ENCODE results near the gene ANO9.
A peak's percentile ranks its signal among the peaks of the same experiment; 100 is the strongest.
"Not testable (repeated sequence)": the region's sequence is repeated elsewhere in the genome, so short reads cannot be mapped to it uniquely, and the experiment has no call there.

Gene ANO9

DNA sequence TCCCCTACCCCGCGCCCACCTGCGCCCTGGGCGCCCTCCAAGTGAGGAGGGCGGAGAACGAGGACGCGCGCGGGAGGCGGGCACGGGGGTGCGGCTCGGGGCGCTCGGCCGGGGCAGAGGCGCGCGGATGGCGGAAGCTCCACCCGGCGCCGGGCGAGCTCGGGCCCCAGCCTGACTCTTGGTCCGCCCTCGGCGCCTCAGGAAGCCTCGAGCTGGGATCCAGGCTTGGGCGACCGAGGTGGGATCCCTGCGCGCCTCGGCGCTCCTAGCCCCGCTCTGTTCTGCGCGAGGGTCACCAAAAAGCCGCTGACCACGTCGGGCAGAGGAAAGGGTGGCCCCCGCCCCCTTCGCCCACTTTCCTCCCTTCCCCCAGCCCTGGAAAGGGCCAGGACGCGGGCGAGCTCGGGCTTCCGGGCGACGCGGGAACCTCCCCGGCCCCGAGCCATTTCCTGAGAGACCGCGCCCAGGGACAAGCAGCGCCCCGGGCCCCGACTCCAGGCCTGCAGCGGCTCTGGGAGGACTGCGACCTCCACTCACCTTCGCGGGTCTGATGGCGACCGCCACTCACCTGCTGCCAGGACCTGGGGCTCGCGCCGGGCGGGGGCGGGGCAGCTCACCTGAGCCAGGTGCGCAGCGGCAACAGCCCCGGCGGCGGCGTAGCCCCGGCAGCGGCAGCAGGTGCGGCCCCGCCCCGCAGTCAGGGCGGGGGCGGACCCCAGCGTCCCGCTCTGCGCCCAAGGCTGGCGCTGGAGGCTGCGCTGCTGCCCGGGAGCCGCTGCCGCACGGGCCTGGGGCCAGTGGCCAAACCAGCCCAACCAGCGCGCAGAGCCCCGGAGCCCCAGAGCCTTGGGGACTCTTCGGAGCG, 24.8 kb downstream of the ANO9 start:
- peak in 1 of 2 donors; percentile 53 for DNase-seq (ENCODE audit: low read depth in 2 of 2)

DNA sequence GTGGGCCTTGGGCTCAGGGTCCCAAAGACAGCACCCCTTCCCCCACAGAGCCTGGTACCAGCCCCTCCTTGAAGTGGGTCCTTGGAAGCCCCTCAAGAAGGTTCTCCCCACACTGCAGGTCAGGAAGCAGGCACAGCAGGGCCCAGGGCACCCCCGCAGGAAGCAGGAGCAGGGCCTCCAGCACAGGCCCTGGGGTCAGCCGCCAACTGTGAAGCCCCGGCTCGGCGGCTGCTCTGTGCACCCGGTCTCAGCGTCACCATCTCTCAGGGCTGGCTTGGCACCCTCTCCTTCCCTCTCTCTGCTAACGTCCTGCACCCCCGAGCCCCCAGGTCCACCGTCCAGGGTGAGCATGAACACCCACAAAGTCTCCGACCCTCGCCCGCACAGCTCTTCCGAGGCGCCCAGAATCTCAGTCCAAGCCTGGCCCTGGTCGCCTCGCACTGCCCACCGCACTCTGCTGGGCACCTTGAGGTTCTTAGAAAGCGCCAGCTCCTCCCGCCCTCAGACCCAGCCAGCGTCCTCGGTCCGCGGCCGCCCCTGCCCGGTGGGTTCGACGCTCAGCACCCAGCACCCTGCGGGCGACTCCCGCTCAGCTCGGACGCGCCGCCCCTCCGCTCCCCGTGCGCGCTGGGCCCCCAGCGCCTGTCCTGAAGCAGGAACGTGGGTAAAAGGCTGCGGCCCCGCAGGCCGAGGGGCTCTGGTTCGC, 25.6 kb downstream of the ANO9 start:
- DNase-seq (ENCODE audit: low read depth in 2 of 2) = no peak

DNA sequence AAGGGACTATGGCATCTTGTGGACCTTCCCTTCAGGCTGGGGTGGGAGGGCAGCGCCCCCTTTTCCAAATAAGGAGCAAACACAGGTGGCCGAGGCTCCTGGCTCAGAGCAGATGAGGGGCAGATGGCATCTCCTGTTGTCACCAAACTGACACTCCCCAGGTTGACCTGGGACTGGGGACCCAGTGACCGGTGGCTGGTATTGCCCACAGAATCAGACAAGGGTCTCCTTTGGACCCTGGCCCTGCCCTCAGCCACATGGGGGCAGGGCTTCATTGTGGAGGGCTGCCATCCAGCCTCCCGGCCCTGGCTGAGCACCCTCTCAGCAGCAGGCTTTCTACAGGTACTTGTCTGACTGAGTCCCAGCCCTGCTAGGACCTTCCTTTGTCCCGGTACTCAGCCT, 26.2 kb downstream of the ANO9 start:
- no peak for DNase-seq (ENCODE audit: low read depth in 2 of 2)

DNA sequence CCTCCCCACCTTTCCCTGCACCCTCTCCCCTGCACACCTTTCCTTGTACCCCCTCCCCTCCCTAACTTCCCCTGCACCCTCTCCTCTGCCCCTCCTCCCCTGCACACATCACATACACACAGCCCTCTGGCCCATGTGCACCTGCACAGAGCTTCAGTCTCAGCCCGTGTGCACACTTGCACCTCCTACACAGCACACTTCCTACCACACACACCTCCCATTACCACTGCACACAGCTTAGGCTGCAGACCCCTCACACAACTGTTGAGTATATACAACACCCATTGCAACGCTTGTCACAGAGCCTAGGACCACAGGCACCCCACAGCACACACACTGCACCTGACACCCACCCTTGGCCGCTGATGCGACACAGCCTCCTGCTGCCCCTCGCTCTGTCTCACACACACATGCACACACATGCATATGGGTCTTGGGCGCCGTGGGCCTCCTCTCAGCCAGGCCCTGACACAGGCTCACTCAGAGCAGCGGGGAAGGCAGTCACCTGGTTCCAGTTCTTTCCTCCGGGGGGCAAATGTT, 27.4 kb downstream of the ANO9 start:
- DNase-seq (ENCODE audit: low read depth in 2 of 2) = no peak

DNA sequence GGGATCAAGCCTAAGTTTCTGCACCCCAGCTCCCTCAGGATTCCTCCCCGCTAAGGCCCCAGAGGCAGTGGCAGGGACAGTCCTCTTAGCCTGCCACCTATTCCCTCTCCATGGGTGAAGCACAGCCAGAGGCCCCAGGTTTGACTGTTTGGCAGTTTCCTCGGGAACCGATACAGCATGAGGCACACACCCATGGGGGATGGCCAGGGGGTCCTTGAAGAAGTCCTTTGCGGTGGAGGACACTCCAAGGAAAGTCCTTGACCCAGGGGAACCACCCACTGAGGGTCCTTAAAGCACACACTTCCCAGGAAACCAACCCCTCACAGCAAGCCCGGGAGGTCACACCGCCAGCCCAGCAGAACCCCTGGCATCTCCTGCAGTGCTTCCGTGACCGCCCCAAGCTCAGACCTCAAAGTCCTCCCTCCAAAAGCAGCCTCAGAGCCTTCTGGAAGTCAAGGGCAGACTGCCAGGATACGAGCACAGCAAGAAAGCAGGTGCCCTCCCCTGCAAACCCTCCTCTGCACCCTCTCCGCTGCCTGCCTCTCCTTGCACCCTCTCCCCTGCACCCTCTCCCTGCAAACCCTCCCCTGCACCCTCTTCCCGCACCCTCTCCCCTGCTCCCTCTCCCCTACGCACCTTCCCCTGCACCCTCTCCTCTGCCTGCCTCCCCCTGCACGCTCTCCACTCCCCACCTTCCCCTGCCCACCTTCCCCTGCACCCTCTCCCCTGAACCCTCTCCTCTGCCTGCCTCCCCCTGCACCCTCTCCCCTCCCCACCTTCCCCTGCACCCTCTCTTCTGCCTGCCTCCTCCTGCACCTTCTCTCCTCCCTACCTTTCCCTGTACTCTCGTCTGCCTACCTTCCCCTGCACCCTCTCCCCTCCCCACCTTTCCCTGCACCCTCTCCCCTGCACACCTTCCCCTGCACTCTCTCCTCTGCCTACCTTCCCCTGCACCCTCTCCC, 28.4 kb downstream of the ANO9 start:
- no peak for DNase-seq (ENCODE audit: low read depth in 2 of 2)

DNA sequence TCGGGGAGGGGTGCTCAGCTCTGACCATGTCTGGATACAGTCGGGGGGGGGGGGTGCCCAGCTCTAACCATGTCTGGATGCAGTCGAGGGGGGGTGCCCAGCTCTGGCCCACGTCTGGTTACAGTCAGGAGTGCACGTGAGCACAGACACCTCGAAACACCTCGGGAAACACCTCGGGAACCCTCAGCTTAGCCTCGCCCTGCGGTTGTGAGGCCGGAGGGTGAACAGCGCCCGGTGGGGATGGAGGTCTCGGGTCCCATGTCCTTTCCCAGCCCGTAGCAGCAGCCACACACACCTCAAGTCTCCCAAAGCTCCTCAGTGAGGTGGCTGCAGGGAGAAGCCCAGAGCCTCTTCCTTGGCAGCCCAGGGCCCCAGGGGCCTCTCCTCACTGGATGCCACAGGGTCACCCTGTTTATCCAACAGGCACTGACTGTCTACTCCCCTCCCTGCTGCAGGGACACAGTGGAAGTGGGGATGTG, 29.1 kb downstream of the ANO9 start:
- no peak for DNase-seq (ENCODE audit: low read depth in 2 of 2)

DNA sequence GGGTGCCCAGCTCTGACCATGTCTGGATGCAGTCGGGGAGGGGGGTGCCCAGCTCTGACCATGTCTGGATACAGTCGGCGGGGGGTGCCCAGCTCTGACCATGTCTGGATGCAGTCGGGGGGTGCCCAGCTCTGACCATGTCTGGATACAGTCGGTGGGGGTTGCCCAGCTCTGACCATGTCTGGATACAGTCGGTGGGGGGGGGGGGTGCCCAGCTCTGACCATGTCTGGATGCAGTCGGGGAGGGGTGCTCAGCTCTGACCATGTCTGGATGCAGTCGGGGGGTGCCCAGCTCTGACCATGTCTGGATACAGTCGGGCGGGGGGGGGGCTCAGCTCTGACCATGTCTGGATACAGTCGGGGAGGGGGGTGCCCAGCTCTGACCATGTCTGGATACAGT, 30.3 kb downstream of the ANO9 start:
- not testable (repeated sequence) for DNase-seq (ENCODE audit: low read depth in 2 of 2)

DNA sequence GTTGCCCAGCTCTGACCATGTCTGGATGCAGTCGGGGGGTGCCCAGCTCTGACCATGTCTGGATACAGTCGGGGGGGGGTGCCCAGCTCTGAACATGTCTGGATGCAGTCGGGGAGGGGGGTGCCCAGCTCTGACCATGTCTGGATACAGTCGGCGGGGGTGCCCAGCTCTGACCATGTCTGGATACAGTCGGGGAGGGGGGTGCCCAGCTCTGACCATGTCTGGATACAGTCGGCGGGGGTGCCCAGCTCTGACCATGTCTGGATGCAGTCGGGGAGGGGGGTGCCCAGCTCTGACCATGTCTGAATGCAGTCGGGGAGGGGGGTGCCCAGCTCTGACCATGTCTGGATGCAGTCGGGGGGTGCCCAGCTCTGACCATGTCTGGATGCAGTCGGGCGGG, 31.1 kb downstream of the ANO9 start:
- not testable (repeated sequence) for DNase-seq (ENCODE audit: low read depth in 2 of 2)

DNA sequence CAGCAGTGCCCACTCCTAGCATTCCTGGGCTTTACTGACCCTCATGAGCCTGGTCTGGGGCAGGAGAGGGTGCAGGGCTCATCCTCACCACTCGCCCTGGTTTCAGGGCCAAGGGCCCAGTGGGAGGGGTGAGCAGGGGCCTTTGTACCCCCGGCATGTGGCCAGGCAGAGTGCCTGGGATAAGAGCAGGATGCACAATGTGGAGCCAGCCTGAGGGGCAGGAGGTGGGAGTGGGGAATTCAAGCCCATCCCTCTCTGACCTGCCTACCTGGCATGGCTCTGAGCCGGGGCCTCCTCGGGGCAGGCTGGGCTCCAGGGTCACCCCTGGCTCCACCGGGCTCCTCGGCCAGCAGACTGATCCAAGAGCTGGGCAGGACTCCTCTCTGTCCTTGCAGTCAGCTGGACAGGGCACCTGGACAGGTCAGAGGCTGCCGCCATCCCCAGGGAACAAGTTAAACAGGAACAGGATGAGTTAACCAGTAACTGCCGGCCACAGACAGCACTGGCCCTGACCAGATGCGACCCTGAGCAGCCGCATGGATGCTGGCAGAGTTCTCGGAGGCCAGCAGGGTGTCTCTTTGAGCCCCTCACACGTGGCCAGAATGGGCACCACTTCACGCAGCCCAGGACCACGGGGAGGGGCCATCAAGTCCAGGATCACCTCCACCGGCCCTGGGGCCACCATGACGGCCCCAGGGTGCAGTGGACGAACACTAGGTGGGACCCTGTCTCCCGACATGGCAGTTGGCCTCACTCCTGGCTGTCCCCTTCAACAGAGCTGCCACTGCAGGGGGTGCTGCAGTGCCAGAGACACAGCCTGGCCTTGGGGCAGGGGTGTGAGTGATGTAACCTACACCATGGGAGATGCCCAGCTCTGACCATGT, 32.0 kb downstream of the ANO9 start:
- DNase-seq (ENCODE audit: low read depth in 2 of 2) = no peak

DNA sequence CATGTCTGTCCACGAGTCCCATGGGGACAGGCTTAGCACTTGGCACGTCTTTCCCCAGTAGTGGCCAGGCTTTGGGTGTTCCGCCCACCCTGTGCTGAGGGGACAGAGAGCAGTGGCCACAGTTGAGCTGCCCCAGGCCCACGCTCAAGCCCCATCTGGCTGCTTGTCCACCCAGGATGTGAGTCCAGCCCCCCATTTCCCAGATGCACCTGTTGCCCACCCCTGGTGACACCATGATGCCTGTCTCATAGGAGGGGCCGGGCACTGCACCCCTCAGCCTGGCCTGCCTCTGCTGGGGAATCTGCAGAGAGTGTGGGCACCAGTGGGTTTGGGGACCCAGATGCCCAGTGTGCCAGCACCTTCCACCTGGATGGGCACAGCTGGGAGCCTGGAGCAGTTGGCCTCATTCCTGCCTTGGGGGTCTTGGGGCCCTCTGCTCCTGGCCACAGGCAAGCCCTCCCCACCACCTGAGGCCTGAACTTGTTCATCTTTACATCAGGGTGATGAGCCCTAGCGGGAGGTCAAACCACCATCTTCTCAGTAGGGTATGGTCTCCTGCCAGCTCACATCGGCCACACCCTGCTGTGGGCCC, 32.7 kb downstream of the ANO9 start:
- no peak for DNase-seq (ENCODE audit: low read depth in 2 of 2)

DNA sequence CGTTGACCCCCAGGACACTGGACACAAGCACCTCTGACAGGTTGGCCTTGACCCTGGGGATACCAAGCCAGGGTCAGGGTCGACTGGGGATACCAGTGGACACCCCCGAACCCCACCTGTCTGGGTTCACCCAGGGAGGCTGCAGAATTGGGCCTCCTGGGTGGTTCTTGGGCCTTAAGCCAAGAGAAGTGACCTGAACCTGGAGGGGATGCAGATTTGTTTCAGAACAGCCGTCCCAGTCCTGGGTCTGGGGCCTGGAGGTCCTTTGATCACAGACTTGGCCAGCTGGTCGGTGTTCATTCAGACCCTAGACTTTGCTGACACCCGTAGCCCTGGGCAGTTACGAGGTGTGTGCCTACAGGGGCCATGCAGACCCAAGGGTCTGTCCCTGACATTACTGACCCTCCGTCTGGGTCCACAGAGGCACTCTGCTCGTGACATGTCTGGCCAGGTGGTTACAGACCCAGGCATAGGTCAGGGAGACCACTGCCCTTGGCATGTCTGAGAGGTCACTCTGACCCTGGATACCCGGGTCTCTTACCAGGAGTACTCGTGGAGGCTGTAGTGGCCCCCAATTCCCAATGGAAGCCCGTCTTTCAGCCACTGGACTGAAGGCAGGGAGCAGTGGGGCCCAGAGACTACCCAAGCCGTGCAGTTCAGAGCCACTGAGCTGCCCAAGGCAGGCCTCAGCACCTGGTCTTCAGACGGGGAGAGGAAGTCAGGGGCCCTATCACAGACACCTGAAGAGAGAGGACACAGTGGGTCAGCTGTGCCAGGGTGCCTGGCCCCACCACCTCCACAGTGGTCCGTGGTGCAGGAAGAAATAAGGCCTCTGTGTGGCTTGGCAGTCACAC, 33.4 kb downstream of the ANO9 start:
- DNase-seq (ENCODE audit: low read depth in 2 of 2) = no peak

DNA sequence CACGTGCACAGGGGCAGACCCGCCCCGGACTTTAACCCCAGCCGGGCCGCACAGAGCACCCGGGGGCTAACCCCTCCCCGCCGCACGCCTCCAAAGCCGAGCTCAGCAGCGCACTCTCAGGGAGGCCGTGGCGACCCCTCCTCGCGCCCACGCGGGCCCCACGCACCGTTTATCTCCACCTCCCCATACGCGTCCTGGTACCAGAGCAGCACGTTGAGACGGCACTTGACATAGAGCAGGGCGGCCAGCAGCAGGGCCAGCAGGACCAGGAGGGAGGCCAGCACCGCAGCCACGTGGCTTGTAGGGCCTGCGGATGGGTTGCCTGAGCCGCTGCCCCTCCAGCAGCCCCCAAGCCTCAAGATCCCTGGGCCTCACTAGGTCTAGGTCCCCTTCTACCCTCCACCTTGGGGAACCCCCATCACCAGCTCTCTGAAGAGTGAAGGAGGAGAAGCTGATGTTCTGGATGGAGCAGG, 34.1 kb downstream of the ANO9 start:
- no peak for DNase-seq (ENCODE audit: low read depth in 2 of 2)

DNA sequence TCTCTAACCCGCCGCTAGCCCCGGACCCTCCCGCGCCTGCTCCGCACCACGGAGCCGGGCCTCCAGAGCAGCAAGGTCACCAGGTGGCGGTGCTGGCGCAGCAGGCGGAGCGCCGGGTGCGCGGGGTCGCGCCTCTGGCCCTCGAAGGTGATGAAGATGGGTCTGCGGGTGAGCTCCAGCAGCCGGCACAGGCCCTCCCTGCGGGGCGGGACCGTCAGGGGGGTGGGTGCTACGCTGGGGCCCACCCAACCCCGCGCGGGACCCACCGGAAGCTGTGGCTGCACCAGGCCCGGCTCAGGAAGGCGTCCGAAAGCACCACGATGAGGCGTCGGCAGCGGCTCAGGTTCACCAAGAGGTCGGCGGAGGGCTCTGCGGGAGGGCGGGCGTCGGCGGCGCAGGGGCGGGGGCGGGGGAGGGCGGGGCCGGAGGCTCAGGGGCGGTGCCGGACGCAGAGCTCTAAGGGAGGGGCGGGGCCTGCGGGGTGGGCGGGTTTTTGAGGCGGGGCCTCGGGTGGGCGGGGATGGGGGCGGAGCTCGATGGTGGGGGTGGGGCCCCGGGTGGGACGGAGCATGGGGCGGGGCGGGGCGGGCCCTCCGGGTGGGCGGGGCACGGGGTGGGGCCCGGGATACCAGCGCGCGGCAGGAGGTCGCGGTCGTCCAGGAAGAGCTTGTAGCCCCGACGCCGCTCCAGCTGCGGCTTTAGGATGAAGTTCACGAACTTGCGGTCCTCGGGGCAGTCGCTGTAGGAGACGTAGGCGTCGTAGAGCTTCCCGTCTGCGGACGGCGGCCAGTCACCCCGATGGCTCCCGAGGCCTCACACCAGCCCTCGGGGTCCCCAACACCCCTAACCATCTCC, 34.8 kb downstream of the ANO9 start:
- peak; percentile 85 to 91 for DNase-seq (ENCODE audit: low read depth in 2 of 2)

DNA sequence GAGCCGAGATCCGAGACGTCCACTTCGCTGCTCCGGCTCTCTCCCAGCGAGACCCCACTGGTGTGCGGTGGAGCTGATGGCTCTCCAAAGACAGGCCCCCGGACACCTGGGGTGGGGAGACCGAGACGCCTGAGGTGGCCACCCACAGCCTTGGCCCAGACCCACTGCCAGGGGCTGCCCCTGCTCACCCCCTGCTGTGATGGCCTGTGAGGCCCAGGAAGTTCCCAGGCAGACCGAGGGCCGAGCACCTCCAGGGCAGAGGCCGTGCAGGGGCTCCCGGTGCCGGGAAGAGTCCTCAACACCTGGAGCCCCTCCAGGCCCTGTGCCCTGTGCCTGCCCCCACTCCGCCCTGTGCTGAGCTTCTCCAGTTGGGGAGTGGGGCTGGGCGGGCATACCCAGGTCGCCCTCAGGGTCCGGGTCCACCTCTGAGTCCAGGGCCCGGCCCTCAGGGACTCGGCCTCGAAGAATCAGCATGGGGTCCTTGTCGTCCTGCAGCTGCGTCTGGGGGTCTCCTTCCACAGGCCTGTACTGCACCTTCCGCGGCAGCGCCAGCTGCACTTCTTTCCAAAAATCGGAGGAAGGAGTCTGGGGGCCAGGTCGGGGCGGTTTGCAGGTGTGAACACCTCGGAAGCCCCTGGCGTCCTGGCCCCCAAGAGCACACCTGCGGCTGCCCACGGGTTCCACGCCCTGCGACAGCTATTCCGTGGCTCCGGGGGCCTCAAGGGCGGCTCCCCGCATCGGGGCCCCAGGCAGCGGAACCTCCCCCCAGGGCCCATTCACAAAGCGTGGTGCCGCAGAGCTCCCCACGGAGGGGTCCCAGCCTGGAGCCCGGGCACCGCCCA, 35.6 kb downstream of the ANO9 start:
- no peak for DNase-seq (ENCODE audit: low read depth in 2 of 2)

DNA sequence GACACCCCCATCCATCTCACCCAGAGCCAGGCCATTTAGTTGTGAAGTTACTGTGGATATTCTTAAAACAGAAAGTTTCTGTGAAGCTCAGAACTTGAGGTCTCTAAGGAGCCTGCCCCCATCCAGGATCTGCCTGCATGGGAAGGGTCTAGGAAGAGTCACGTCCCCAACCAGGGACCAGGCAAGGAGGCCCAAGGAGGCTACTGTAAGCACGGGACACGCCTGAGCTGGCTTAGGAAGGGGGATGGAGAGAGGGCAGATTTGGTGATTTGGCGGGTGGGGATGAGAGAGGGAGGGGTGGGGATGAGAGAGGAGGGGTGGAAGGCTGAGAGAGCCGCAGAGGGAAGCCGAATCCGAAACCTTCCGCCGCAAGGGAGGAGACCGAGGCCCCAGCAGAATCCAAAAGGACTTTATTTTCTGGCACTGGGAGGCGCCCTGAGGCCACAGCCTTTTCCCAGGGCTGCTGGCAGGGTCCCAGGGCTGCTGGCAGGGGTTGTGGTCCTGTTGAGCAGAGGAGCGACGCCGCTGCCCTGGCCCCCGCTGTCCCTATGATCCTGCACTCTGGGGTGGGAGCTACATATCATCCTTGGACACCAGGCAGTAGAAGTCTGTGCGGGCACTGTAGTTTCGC, 36.4 kb downstream of the ANO9 start:
- DNase-seq (ENCODE audit: low read depth in 2 of 2) = no peak

DNA sequence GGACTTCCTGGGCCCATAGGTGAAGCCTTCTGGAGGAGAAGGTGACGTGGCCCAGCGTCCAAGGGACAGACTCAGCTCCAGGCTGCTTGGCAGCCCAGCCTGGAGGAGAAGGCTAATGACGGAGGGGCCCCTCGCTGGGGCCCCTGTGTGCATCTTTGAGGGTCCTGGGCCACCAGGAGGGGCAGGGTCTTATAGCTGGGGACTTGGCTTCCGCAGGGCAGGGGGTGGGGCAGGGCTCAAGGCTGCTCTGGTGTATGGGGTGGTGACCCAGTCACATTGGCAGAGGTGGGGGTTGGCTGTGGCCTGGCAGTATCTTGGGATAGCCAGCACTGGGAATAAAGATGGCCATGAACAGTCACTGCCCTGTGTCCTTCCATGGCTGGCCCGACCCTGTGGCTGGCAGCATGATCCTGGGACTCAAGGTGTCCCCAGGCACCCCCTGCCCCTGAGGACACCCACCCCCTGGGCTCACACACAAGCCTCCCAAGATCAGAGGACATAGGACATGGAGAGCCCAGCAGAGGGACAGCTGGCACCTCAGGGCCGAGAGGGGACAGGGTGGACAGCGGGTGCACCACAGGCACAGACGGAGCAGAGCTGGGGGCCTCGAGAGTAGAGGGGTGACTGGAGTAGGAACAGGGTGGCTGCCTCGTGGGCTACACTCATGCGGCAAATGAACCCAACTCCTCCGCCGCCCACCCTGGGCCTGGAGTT, 37.1 kb downstream of the ANO9 start:
- DNase-seq (ENCODE audit: low read depth in 2 of 2) = no peak
